ENCODE measurements around the gene ARHGAP4. TPM values are rescaled to one million over a fixed set of nuclear protein-coding genes. Genes with fewer than 3 reads are reported as not detected.

Gene ARHGAP4
- total RNA-seq, 1 donor from 2014 or later, result 16.4 TPM

- no peak for TF ChIP-seq CTCF (IDR thresholded peaks at IDR 0.05; ENCODE audit: unreplicated experiment)
- Mint-ChIP-seq H3K9me3 (ENCODE audit: low read depth) (peaks cover 10% of the 10 kb centered on the region), H3K36me3 (ENCODE audit: insufficient read depth) (peaks cover 4% of the 10 kb centered on the region), H3K27ac (no peak overlapping the region), H3K4me1 (ENCODE audit: low read depth) (peaks cover 9% of the 10 kb centered on the region), H3K27me3 (no peaks in the 10 kb centered on the region), H3K4me3 (ENCODE audit: low read depth) (no peak overlapping the region)
- DNase-seq (ENCODE audit: low spot score, unreplicated experiment), result no peak
These were observed 6.3 kb upstream of the ARHGAP4 start for GRCh38 chrX:153932220-153932915.

- H3K27ac Mint-ChIP-seq, result no peak overlapping the region
- H3K27me3 Mint-ChIP-seq, result no peaks in the 10 kb centered on the region
- DNase-seq (ENCODE audit: low spot score, unreplicated experiment), result no peak
- H3K9me3 Mint-ChIP-seq (ENCODE audit: low read depth), result peaks cover 10% of the 10 kb centered on the region
- no peak for TF ChIP-seq CTCF (IDR thresholded peaks at IDR 0.05; ENCODE audit: unreplicated experiment)
- peaks cover 4% of the 10 kb centered on the region for H3K36me3 Mint-ChIP-seq (ENCODE audit: insufficient read depth)
- H3K4me1 Mint-ChIP-seq (ENCODE audit: low read depth), result peaks cover 9% of the 10 kb centered on the region
- H3K4me3 Mint-ChIP-seq (ENCODE audit: low read depth), result no peak overlapping the region
These were observed 5.7 kb upstream of the ARHGAP4 start for GRCh38 chrX:153931748-153932147.

GRCh38 chrX:153931151-153931550 is 5.1 kb upstream of the ARHGAP4 start:
- Mint-ChIP-seq H3K36me3 (ENCODE audit: insufficient read depth) (peaks cover 4% of the 10 kb centered on the region), H3K27ac (no peak overlapping the region), H3K4me1 (ENCODE audit: low read depth) (peaks cover 9% of the 10 kb centered on the region), H3K9me3 (ENCODE audit: low read depth) (peaks cover 6% of the 10 kb centered on the region), H3K4me3 (ENCODE audit: low read depth) (no peak overlapping the region), H3K27me3 (no peaks in the 10 kb centered on the region)
- DNase-seq (ENCODE audit: low spot score, unreplicated experiment), result no peak
- TF ChIP-seq CTCF (IDR thresholded peaks at IDR 0.05; ENCODE audit: unreplicated experiment), result no peak

GRCh38 chrX:153930011-153930910 is 4.2 kb upstream of the ARHGAP4 start:
- no peaks in the 10 kb centered on the region for H3K27me3 Mint-ChIP-seq
- peaks cover 11% of the 10 kb centered on the region for H3K4me1 Mint-ChIP-seq (ENCODE audit: low read depth)
- peaks cover 6% of the 10 kb centered on the region for H3K9me3 Mint-ChIP-seq (ENCODE audit: low read depth)
- H3K4me3 Mint-ChIP-seq (ENCODE audit: low read depth), result no peak overlapping the region
- no peak for DNase-seq (ENCODE audit: low spot score, unreplicated experiment)
- peaks cover 4% of the 10 kb centered on the region for H3K36me3 Mint-ChIP-seq (ENCODE audit: insufficient read depth)
- TF ChIP-seq CTCF (IDR thresholded peaks at IDR 0.05; ENCODE audit: unreplicated experiment), result no peak
- no peak overlapping the region for H3K27ac Mint-ChIP-seq

DNA sequence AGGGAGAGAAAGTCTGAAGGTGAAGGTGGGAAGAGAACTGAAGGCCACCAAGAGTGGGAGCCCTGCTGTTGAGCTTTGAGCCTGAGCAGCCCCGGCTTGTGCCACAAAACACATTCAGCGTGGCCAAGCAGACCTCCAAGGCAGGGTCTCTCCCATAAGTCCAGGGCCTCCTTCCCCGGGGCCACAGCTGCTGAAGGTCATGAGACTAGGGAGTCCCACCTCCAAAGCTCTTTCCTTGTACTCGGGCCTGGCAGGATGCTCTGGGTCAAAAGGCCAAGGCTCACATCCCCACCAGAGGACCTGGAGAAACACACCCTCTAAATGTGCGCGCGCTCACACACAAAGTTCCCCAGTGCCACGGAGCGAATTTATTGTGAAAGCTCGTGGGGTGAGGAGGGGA is 3.5 kb upstream of the ARHGAP4 start:
- H3K9me3 Mint-ChIP-seq (ENCODE audit: low read depth), result peaks cover 6% of the 10 kb centered on the region
- H3K27ac Mint-ChIP-seq, result no peak overlapping the region
- H3K4me3 Mint-ChIP-seq (ENCODE audit: low read depth), result no peak overlapping the region
- H3K36me3 Mint-ChIP-seq (ENCODE audit: insufficient read depth), result peaks cover 4% of the 10 kb centered on the region
- H3K4me1 Mint-ChIP-seq (ENCODE audit: low read depth), result peaks cover 11% of the 10 kb centered on the region
- H3K27me3 Mint-ChIP-seq, result no peaks in the 10 kb centered on the region
- DNase-seq (ENCODE audit: low spot score, unreplicated experiment), result no peak
- no peak for TF ChIP-seq CTCF (IDR thresholded peaks at IDR 0.05; ENCODE audit: unreplicated experiment)

Measured in progenitor cell of endocrine pancreas (in vitro differentiated cells).